GM18909 (cell line): ENCODE data around the gene NPHP4.
"Not testable (repeated sequence)": the region's sequence is repeated elsewhere in the genome, so short reads cannot be mapped to it uniquely, and the experiment has no call there.

Source experiments
- ATAC-seq: cut with Tn5 transposase; IDR thresholded peaks from one replicate; pipeline ENCODE4 v1.9.1; 2021; ENCODE audit warnings: mild to moderate bottlenecking; ENCODE audit not compliant: unreplicated experiment, poor library complexity

Gene NPHP4

DNA sequence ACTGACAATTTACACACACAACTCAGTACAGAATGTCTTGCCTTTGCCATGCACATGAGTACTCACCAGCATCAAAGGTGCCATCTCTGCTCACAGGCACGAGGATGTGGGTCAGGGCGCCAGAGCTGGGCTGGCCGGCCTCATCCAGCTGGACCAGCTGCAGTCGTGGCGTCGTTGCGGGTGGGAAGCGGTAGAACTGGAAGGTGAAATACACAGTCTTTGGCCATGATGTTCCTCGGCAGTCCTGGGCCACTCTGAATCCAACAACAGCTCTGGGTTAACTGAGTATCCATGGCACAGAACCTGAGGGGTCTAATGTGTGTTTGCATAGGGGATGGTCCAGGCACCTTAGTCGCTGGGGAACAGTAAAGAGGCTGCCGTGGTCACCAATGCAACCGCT is 87.7 kb downstream of the NPHP4 start:
- ATAC-seq, result no peak

DNA sequence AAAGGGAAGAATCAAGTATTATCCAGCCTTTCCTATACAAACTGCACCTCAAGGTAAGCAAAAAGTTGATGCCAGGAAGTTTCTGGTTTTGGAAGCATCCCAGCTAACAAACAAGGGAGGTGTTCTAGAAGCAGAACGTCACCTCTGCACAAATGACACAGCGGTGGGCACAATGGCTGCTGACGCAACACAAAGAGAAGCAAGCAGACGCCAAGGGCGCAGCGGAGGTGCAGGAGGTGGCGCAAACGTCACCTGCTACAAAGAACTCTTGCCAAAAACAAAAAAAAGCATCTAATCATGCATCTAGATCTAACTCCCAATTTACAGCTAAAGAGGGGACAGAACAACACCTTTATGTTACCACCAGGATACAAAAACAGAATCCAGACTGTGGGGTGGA is 88.5 kb downstream of the NPHP4 start:
- ATAC-seq, result no peak

DNA sequence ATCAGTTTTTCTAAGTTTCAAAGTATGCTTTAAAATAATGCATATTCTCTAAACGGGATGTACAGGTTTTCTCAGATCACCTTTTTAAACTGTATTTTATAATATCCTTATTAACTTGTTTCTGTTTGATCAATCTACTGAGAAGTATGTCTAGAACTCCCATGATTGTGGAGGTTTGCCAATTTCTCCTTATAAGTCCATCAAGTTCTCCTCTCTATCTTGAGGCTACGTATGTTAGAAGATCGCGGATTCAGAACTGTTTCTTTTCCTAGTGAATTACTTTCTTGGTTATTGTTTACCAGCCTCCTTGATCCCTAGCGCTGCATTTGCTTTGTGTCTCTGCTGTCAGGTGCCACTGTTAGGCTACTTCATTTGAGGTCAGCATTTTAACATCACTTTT is 89.2 kb downstream of the NPHP4 start:
- ATAC-seq, result no peak

DNA sequence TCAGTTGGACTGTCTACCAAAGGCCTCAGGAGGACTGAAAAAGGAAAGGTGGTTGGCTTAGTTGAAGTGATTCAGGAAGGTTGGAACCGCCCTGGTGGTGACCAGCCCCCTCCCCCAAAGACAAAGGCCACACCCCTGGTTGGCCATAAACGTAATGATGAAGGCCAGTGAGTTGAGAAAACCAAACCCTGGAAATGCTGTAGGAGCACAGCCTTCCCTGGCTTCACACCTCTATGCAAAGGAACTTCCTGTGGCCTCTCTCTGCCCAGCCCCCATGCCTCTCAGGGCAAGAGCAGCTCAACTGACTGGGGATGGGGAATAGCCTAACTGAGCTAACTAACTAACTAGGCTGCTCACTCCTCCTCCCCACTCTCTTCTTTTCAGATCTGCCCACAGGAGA is 90.4 kb downstream of the NPHP4 start:
- ATAC-seq, result no peak

DNA sequence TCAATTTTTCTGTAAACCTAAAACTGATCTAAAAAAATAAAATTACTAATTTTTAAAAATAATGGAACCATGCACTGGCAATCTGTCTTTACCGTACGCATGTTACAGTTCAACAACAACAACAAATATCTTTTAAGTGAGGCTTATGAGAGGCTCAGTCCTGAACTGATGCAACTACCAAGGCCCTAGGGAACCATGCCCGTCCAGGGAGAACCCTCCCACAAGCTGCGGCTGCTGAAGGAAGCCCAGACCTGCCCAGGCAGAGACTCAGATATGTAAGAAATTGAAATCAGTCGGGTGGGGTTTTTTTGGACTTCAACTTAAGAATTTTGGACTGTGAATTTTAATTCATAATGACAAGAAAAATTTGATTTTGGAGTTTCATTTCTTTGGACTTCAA is 91.1 kb downstream of the NPHP4 start:
- no peak for ATAC-seq

DNA sequence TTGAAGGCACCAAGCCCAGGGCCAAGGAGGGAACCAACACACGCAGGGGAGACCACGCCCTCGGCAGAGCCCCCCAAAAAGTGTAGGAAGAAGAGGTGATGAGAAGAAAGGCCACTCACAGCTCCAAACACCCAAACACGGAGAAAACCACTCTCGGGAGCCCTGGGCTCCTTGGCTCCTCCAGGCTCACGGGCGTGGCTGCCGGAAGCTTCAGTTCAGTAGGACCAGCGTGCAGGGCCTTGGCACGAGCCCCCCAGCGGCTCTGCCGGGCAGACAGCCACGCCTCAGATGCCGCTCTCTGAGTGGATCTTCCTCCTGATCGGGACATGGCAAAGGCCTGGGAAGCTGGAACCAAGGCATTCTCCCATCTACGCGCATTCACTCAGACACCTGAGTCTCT is 94.0 kb downstream of the NPHP4 start:
- no peak for ATAC-seq

DNA sequence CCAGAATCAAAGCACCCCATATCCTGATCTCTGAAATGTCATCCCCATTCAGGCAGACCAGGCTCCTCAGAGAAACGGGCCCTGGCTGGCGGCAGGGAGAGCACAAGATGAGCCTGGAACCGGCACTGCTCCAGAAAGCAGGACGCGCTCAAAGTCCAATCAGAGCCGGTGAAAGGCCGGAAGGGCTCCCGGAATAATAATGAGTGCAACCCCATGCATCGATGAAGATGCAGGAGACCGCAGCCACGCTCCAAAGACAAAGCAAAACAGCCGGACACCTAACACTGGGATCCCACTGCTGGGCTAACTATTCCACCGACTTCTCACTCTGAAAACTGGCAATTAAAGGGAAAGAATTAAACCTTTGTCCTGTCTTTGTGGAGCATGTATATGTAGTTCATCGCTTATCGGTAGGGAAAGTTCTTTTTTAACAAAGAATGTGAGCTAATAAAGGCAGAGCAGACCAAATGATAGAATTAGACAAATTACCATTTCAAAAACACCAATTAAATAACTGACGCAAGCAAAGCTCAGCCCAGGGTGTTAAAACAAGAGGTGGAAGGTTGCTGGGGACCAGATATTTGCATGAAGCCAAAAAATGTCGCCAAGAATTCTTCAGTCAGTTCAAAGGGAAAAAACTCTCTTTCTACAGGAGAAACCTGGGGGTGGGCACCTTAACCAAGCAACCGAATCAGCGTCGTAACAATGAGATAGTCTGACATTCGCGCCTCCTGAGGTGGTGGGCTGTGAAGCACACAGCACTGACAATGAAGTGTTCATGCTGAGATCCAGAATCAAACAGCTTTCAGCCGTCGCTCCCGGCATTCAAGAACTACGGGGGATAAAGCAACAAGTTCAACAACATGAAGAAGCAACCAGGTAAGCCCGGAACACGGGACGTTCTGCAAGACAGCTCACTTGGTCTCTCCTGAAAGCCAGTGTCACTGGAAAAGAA is 95.2 kb downstream of the NPHP4 start:
- ATAC-seq, result no peak

DNA sequence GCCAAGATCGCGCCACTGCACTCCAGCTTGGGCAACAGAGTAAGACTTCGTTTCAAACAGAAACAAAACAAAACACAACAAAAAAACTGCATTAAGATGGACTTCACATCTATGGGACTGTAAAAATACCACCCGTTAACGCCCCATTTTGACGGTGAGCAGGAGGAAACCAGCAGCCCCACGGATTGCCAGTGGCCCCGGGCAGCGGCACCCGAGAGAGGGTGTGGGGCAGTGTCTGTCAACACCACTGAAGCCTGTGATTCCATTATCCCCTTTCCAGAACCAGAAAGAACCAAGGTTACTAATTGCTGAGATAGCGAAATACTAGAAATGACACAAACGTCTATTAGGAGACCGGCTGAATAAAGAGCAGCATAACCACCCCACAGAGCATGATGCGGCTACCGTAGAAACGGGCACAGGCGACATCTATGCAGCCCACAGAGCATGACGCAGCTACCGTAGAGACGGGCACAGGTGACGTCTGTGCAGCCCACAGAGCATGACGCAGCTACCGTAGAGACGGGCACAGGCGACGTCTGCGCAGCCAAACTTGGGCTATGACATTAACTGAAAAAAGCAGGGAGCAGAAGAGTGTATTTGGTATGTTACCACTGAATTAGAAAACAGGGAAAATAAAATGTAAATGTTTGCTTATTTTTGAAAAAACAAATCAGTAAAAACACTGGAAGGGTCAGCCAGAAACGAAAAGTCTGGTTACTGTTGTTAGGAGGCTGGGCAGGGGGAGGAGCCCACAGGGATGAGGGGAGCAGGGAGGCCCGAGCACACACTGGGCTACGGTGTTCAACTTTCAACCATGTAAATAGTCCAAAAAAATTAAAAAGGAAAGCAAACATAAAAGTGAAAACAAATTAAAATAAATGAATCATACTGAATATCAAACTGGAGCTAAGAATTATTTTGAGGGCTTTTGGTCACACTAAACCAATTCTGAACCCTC is 96.5 kb downstream of the NPHP4 start:
- ATAC-seq, result no peak

DNA sequence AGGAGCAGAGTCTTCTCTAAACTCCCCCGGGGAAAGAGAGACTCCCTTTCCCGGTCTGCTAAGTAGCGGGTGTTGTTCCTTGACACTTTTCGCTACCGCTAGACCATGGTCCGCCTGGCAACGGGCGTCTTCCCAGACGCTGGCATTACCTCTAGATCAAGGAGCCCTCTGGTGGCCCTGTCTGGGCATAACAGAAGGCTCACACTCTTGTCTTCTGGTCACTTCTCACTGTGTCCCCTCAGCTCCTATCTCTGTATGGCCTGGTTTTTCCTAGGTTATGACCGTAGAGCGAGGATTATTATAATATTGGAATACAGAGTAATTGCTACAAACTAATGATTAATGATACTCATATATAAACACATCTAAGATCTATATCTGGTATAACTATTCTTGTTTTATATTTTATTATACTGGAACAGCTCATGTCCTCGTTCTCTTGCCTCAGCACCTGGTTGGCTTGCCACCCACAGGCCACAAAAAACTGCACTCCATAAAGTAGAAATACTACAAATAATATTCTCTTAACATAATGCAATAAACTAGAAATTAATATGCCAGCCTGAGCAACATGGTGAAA is 98.4 kb downstream of the NPHP4 start:
- ATAC-seq, result not testable (repeated sequence)

DNA sequence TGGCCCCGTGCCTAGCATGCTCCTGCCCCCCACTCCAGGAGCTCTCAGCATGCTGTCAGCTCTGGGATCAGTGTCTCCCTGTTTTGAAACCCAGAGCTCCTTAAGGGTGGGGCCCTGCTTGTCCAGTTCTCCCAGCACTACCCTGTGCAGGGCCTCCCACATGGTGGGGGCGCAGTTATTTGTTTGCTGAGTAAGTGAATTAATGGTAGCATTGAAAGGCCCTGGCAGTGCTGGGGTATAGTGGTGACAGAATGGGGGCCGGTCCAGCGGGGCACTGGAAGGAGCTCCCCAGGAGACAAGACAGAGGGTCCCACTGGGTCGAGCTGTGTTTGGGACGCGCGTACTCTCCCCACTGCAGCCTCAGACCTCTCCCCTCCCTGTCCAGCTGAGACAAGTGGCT is 99.9 kb downstream of the NPHP4 start:
- no peak for ATAC-seq

DNA sequence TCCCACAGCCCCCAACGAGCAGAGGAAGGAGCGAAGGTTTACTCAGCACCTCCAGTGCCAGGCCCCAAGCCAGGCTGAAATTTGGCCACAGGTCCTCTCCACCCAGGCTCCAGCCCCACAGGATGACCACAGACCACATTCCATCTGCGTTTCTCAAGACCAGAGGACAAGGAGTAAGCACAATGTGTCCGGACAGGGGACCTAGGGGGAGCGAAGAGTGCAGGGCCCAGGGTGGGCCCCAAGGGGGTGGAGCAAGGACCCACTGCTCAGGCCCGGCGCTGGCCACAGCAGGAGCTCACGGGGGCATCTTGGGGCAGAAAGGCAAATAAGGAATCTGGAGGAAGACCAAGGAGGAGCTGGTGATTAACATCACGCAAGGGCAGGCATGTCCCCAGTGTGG is 100.5 kb downstream of the NPHP4 start:
- ATAC-seq, result no peak

DNA sequence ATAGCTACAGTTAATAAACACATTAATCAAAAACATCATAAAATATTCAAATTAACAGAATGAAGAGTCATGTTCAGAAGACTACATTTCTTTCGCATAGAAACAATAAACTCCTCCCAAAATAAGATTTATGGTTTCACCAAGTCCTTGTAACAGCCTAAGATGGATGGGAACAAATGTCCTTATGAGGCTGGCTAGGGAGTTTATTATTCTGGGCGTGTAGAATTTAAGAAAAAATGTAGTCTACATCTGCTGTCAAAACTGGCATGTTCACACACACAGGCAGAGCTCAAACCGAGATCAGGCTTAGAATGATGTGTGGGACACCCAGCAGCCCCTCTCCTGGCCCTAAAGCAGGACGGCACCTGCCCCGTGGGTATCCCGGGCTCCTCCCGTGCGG is 101.1 kb downstream of the NPHP4 start:
- ATAC-seq, result no peak

DNA sequence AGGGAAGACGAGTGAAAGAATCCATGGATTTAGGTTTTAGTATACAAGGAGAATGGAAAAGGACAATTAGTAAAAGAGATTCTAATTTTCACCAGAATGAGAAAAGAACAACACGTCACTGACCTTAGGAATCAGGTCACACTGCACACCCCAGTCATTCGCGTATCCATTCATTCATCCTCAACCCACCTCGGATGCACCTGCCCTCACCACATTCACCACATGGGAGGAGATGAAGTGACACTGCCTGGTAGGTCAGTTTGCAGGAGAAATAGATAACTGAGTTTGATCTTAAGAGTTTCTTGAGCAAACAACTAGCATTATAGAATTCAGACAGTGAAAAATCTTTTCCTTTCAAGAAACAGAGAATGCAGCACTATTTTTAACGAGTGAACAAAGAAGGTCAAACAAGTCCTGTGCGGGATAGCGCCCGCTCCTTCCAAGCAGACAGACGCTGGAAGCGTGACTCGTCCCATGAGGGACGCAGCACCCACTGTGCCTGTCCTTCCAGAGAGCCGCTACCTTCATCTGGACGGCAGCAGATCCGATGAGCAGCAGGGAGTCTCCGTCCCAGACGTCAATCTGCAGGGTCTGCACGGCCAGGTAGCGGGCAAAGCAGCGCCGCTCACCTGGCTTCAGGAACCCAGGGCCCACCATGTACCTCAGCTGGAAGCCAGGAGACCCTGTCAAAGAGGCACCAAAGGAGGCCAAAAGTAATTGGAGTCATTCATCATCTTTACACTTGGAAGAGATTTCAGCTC is 101.7 kb downstream of the NPHP4 start:
- ATAC-seq, result no peak

DNA sequence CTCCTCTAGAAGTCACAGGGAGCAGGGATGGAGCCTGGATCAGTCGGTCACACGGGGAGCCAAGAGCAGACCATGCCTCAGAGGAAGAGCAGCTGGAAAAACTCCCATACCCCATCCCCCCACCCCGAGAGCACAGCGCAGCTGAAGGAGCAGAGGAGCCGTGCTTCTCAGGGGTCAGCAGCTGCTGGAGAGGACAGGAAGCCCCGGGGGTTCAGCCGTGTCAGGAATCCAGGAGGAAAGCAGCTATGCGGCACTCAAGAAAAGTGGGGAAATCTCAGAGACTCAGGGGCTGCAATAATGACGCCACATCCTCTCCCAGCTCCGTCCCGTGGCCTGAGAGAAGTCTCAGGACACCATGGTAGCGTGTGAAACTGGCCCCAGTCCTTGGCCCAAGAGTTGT is 102.3 kb downstream of the NPHP4 start:
- ATAC-seq, result no peak

DNA sequence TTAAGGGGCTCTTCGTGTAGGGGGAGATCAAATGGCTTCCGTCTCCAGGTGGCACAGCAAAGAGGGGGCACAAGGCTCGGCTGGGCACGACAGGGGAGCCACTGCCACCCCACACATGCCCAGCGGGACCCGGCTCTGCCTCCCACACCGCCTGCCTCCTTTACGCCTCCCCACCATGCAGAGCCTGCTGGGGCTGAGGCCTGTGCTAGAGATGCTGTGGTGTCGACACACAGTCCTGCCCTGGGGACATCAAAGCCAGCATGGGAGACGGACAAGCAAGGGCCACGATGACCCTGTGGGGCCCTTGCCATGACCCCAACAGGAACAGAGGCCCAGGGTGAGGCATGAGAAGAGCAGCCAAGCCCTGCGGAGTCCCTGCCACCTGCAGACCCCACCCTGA is 102.8 kb downstream of the NPHP4 start:
- ATAC-seq, result no peak

DNA sequence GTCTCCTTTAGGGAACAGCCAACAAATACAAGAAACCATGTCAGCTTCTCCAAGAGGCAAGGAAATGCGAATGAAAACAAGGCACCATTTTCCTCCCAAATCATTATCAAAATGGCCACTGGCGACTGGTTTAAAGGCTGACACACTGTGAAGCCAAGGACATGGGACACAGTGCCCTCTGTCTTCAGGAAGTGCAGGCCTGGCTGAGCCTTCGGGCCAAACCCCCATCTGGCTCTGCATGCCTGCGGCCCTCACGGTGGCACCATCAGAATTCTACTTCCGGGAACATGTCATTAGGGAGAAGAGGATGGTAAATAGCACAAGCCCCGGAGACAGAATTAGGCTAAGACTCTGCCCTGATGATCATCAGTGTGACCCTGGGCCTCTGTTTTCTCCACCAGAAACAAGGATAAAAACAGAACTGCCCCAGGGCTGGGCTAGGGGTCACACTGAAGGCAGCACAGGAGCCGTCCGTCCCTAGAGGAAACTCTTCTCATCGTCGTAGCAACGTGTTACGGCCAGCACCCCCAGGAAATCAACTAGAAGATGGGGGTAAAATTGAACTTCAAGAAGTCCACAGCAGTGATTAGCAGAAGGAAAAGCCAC is 103.5 kb downstream of the NPHP4 start:
- ATAC-seq, result no peak

DNA sequence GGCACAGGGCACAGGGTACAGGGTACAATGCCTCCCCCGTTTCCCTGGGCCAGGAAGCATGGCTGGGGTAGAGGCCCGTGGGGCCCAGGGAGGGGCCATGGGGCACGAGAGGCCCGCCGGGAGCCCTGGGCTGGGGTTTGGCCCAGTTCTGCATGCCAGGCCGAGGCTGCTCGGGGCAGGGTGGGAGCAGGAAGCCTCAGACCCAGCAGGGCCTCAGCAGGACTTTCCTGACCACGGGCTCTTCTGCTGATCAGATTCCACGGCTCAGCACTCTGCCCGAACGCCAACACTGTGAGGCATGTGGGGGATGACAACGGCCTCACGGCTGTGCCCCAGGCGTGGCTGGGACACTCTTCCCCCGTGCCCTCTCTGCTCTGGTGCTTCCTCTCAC is 104.3 kb downstream of the NPHP4 start:
- no peak for ATAC-seq

DNA sequence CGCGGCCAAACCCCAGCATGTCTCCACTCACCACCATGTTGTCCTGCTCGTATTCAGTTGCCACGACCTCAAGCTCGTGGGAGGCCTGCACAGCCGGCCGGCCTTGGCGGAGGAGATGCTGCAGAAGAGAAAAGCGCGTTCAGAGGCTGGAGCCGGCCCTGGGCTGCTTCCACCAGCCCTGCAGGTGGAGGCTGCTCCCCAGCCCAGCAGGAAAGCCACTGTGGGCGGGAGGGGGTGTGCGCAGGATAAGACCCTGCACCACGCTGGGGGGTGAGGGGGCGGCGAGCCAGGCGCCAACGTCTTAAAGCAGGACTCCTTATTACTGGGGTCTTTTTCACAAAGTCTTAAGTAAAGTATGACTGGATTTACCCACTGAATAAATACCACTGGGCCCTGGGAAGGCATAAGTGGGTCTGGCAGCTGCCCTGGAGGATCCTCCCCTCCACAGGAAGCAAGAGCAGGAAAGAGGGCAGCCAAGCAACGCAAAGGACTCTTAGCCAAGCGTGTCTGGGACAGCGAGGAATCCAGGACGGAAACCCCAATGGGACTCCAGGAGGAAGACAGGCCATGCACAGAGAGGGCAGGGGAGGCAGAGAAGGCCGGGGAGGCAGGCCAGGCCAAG is 104.8 kb downstream of the NPHP4 start:
- ATAC-seq, result no peak
